ENCODE results near the gene PPP1R13B.

DNA sequence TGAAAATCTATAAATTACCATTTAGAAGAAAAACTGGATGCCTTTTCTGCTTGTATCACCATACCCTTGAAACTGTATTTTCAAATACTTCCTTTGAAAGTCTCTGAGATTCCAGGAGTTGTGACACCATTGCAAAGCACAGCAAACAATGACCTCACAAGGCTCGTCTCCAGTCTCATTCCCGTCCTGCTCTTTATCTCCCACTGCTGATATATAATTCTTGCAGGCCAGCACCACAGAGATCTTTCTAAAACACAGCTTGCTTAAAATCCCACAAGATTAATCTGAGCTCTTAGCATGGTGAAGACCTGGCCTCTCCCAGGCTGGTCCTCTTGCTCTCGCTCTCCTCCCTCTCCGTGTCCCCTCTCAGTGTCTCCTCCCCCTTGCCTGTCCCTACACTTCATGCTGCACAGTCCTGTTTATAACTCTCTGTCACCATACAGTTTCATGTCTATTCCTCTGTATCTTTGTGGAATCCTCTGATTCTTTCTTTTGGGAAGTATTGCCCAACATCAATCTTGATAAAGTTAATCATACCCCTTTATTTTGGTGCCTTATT is 80.0 kb downstream of the PPP1R13B start:
- TF ChIP-seq ZNF512 (CRISPR knock-in tag; IDR thresholded peaks at IDR 0.05; ENCODE audit: borderline replicate concordance) (no peak), SP1 (CRISPR knock-in tag; conservative IDR thresholded peaks at IDR 0.05) (no peak), ZNF121 (CRISPR knock-in tag; IDR thresholded peaks at IDR 0.05) (no peak), CTCF (IDR thresholded peaks at IDR 0.05) (no peak), FOXP1 (CRISPR knock-in tag; IDR thresholded peaks at IDR 0.05; ENCODE audit: borderline replicate concordance) (no peak), ZNF671 (CRISPR knock-in tag; IDR thresholded peaks at IDR 0.05) (no peak), ZNF138 (CRISPR knock-in tag; conservative IDR thresholded peaks at IDR 0.05) (no peak), MAX (CRISPR knock-in tag; IDR thresholded peaks at IDR 0.05) (no peak), NFYB (CRISPR knock-in tag; conservative IDR thresholded peaks at IDR 0.05; ENCODE audit: low read depth) (no peak), E2F4 (CRISPR knock-in tag; IDR thresholded peaks at IDR 0.05; ENCODE audit: borderline replicate concordance, low read depth) (no peak), NFATC4 (CRISPR knock-in tag; IDR thresholded peaks at IDR 0.05) (no peak), ATF2 (CRISPR knock-in tag; IDR thresholded peaks at IDR 0.05; ENCODE audit: borderline replicate concordance, low read depth) (no peak)
- TF ChIP-seq, protein P1, sequence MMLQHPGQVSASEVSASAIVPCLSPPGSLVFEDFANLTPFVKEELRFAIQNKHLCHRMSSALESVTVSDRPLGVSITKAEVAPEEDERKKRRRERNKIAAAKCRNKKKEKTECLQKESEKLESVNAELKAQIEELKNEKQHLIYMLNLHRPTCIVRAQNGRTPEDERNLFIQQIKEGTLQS (CRISPR knock-in tag; conservative IDR thresholded peaks at IDR 0.05) = no peak
- TF ChIP-seq, protein P2, sequence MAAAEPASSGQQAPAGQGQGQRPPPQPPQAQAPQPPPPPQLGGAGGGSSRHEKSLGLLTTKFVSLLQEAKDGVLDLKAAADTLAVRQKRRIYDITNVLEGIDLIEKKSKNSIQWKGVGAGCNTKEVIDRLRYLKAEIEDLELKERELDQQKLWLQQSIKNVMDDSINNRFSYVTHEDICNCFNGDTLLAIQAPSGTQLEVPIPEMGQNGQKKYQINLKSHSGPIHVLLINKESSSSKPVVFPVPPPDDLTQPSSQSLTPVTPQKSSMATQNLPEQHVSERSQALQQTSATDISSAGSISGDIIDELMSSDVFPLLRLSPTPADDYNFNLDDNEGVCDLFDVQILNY (CRISPR knock-in tag; IDR thresholded peaks at IDR 0.05) = no peak

Data from WTC11 (cell line).